Choroid plexus epithelial cell (primary cell): ENCODE data around the gene FBH1.
"Not testable (repeated sequence)": the region's sequence is repeated elsewhere in the genome, so short reads cannot be mapped to it uniquely, and the experiment has no call there.

Source experiments
- DNase-seq: peaks from one replicate; pipeline ENCODE4 v3.0.0-alpha.2; 2010; ENCODE audit warnings: low read depth
- H3K4me3 ChIP-seq: 2 replicates; pipeline ENCODE4 v1.5.1; 2011; ENCODE audit warnings: low read depth, mild to moderate bottlenecking, control low read depth, low read length, moderate library complexity
- TF ChIP-seq, protein P1 (sequence below): conservative IDR thresholded peaks from 2 replicates; pipeline ENCODE4 v1.5.1; 2011; ENCODE audit warnings: low read depth, mild to moderate bottlenecking, control low read depth, inconsistent platforms, low read length, moderate library complexity

Gene FBH1

DNA sequence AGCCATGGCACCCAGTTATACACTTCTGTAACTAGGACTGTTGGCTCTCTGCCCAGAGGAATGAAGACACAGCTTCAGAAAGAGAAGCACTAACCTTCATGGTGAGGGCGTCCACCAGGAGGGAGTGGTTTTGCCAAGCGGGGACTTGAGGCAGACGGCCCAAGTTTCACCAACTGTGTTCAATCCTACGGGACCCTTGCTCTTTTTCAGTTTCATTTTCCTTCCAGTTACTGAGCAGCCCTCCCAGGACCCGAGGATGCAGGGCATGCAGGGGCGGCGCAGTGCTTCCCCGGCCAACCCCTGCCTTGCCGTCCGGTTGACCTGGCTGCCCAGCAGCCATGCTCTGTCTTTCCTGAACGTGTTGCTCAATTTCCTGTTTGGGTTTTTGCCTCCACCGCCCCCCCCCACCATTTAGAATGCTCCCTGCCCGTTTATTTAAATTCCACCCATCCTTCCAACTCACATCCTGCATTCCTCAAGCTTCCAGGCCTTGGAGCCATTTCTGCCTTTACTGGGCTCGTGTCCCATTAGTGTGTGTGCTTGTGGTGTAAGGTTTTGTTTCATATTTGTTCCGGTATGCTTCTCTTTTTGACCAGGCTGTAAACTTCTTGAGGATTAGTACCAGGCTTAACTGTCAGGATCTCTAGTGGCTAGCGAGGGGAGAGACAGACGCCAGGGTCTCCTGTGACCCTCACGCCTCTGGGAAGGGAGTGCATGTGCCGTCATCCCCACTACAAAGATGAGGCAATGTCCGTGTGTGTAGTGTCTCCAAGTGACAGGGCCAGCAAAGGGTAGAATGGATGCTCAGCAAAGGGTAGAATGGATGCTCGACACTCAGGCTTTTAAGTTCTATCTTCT, 55.7 kb downstream of the FBH1 start:
- H3K4me3 ChIP-seq, result peak overlapping the region; percentile 29
- TF ChIP-seq, protein P1, sequence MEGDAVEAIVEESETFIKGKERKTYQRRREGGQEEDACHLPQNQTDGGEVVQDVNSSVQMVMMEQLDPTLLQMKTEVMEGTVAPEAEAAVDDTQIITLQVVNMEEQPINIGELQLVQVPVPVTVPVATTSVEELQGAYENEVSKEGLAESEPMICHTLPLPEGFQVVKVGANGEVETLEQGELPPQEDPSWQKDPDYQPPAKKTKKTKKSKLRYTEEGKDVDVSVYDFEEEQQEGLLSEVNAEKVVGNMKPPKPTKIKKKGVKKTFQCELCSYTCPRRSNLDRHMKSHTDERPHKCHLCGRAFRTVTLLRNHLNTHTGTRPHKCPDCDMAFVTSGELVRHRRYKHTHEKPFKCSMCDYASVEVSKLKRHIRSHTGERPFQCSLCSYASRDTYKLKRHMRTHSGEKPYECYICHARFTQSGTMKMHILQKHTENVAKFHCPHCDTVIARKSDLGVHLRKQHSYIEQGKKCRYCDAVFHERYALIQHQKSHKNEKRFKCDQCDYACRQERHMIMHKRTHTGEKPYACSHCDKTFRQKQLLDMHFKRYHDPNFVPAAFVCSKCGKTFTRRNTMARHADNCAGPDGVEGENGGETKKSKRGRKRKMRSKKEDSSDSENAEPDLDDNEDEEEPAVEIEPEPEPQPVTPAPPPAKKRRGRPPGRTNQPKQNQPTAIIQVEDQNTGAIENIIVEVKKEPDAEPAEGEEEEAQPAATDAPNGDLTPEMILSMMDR, result no peak
- peak; percentile 82 for DNase-seq

DNA sequence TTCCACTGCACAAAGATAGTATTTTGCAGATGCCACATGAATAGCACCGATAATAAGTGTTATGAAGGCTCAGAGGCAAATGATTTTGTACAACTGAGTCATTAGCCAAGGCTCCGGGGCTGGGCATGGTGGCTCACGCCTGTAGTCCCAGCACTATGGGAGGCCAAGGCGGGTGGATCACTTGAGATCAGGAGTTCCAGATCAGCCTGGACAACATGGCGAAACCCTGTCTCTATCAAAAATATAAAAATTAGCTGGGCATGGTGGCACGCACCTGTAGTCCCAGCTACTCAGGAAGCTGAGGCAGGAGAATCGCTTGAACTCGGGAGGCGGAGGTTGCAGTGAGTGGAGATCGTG, 56.4 kb downstream of the FBH1 start:
- DNase-seq, H3K4me3 ChIP-seq: not testable (repeated sequence)

DNA sequence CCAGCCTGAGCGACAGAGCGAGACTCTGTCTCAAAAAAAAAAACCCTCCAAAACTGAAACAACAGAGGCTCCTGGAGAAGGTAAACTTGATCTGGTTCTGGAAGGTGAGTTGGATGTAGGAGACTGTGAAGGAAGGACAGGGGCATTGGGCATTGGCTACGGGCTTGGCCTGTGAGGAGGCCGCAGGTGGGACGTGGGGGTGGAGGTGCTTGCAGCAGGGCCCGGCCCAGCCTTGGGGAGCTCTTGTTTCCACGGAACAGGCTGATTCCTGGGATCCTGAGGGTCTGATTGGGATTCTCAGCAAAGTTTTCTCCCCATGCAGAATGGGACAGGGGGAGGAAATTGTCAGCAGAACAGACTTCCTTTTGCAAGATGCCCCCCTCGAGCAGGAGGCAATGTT, 56.7 kb downstream of the FBH1 start:
- DNase-seq, result no peak
- no peak overlapping the region for H3K4me3 ChIP-seq
- TF ChIP-seq, protein P1, result no peak

DNA sequence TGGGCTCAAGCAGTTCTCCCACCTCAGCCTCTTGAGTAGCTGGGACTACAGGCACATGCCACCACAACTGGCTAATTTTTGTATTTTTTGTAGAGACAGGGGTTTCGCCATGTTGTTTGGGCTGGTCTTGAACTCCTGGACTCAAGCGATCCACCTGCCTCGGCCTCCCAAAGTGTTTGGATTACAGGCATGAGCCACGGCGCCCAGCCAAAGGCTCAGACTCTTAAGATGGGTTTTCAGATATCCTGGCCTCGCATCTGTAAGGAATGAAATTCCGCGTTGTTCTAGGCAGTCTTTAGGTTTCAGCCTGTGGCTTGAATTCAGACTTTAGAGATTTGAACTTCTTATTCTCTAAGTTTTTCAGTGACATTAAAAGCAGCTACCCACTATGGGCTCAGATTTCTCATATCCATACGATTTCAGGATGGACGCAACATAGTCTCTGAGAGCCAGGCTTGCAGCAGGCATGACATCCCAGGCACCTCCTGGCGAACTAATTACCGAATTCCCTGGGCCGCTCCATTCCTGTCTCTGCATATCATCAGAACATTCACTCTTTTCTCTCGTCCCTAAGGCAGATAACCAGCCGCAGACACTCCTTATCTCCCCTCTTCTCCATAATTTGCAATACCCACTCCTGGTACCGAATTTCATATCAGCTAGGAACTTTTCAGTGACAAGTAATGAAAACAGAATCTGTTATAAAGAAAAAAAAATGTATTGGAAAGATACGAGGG, 57.6 kb downstream of the FBH1 start:
- no peak for DNase-seq
- TF ChIP-seq, protein P1, result no peak

DNA sequence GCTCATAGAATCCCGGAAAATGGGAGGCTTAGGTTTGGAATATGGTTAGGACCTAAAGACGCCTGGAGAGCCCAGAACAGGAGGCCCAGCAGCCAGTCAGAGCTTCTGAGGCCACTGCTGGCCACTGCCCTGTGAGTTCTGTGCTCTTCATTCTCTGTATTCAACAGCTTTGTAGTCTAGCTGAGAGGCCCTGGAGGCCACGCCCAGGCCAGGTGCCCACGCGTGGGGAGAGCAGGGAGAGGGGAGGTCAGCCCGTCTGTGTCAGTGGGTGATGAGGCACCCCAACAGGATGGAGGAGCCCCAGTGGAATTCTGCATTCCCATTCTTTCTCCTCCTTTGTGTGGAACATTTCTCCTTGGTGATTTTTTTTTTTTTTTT, 58.2 kb downstream of the FBH1 start:
- TF ChIP-seq, protein P1, result no peak
- no peak for DNase-seq
- H3K4me3 ChIP-seq, result no peak overlapping the region

More for the DNA sequence above, 57.6 kb downstream of the FBH1 start:
- no peak overlapping the region for H3K4me3 ChIP-seq

DNA sequence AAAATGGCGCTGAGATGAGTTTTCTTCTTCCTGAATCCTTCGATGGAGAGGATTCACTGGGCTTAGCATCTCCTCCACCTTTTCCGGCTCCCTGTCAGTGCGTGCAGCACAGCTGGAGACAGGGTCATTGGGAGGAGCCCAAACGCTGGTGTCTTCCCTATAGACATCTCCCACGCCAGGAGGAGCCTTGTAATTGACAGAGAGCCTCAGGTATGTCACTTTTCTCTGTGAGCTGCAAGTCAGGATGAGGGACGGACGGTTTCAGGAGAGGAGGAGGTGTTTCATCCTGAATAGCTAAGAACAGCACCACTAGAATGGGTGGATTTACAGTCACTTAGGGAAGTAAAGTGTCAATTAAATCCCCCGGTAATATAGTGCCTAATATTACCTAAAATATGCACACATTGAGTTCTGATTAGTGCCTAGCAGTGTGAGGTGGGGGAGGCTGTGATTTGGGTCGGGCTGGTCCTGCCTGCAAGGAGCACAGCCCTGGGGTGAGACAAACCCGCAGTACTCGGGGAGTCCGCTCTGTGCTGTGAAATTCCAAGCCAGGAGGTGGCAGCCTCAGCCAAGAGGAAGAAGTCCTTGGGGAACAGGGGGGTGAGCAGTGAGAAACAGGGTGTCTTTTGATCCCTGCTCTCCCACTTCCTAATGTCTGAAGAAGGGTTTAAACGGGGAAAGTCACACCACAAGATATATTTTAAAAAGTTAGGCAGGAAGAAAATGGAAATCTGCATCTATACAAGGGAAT, 59.1 kb downstream of the FBH1 start:
- peak; percentile 86 for DNase-seq

More for the DNA sequence above, 59.1 kb downstream of the FBH1 start:
- no peak overlapping the region for H3K4me3 ChIP-seq
- TF ChIP-seq, protein P1, result peak; percentile 85
